ENCODE measurements around the gene UBXN2A.
A peak's percentile ranks its signal among the peaks of the same experiment; 100 is the strongest.

UBXN2A gene

GRCh38 chr2:23939987-23940717 lies at the start of gene UBXN2A:
UBXN2A (plus strand) TSS chr2:23940463; CDS start chr2:23958315, 17,852 bp downstream.
- DNase-seq, result peak; percentile 79 to 80

GRCh38 chr2:23900133-23900532 lies 40.1 kb upstream of the UBXN2A start:
- no peak for DNase-seq

DNA sequence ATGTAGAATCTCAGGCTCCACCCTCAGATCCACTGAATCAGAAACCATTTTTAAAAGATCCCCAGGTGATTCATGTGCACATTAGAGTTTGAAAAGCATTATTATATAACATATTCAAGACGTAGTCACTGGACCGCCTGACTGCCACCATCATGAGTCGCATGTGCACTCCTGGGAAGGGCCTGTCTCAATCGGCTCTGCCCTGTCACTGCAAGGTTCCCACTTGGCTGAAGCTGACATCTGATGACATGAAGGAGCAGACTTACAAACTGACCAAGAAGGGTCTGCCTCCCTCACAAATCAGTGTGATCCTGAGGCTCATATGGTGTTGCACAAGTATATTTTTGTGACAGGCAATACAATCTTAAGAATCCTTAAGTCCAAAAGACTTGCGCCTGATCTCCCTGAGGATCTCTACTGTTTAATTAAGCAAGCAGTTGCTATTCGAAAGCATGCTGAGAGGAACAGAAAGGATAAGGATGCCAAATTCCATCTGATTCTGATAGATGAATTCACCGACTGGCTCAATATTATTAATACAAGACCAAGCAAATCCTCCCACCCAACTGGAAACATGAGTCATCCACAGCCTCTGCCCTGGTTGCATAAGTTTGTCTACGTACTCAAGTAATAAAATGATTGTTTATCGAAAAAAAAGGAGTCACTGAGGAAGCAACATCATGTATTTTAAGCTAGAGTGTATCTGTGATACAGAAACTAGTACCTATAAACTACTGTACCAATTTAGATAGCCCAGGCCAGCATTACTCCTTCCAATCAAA lies 39.5 kb upstream of the UBXN2A start:
- peak in 1 of 2 donors; percentile 33 for DNase-seq

DNA sequence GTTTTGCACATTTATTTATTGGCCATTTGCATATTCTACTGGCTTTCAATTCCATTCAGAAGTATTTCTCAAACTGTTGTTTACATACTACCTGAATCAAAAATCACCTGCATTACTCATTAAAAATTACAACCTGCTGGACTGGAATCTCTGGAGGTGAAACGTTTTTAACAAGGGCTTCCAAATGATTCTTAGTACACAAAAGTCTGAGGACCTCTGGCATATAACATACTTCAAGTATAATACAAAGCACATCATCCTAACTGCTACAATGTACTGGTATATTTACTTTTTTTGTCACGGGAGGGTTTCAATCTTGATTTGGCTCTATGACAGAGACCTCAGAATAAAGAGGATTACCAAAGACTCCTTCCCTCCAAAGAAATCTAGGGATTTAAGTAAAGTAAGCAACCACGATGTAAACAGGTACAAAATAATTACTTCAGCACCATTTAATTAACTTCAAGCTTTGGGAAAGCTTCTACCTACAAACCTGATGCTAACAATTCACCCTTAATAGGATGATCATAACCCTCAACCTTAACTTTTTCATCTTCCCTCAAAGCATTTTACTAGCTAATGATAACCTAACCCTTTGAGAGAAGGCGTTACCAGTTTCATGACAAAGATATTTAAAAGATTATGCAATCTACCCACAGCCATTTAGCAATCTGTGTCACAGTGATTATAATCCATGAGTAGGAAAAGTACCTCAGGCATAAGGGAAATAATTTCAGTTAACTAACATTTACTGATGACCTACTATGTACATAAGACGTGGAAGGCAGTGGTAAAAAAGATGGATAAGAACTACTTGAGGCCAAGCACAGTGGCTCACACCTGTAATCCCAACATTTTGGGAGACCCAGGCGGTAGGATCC lies 38.1 kb upstream of the UBXN2A start:
- DNase-seq, result no peak

GRCh38 chr2:23903034-23903433 lies 37.2 kb upstream of the UBXN2A start:
- DNase-seq, result no peak

GRCh38 chr2:23904215-23904614 lies 36.0 kb upstream of the UBXN2A start:
- no peak for DNase-seq

- DNase-seq, result no peak
These were observed 35.6 kb upstream of the UBXN2A start for GRCh38 chr2:23904692-23905091.

GRCh38 chr2:23905155-23905554 lies 35.1 kb upstream of the UBXN2A start:
- no peak for DNase-seq

- no peak for DNase-seq
These were observed 28.2 kb upstream of the UBXN2A start for GRCh38 chr2:23912054-23912453.

GRCh38 chr2:23915327-23915726 lies 24.9 kb upstream of the UBXN2A start:
- DNase-seq, result no peak

GRCh38 chr2:23916727-23917405 lies 23.4 kb upstream of the UBXN2A start:
- peak in 1 of 2 donors; percentile 21 for DNase-seq

GRCh38 chr2:23918837-23919489 lies 21.3 kb upstream of the UBXN2A start:
- no peak for DNase-seq

- no peak for DNase-seq
These were observed 15.5 kb upstream of the UBXN2A start for GRCh38 chr2:23924589-23925359.

GRCh38 chr2:23925702-23926289 lies 14.5 kb upstream of the UBXN2A start:
- DNase-seq, result peak; percentile 76 to 79

GRCh38 chr2:23926290-23926749 lies 13.9 kb upstream of the UBXN2A start:
- no peak for DNase-seq

- peak; percentile 96 for DNase-seq
These were observed 13.3 kb upstream of the UBXN2A start, which contains the start of gene ATAD2B for GRCh38 chr2:23926750-23927571. ATAD2B (minus strand) TSS chr2:23927123; CDS start chr2:23926770, 353 bp downstream.

DNA sequence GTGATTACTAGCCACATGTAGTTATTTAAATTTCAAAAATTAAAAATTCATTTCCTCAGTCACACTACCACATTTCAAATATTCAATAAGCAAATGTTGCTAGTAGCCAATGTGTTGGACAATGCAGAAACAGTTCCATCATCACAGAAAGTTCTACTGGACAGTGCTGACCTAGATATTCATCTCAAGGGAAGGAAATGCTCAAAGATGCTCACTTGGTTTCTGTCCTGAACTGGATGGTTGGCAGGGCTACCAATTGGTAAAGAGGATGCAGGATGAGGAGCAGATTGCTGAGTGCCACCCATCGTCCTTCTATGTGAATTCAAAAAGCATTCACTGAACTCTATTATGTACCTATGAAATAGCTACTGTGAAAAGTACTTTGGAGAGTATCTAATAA lies 6.0 kb upstream of the UBXN2A start:
- DNase-seq, result no peak

DNA sequence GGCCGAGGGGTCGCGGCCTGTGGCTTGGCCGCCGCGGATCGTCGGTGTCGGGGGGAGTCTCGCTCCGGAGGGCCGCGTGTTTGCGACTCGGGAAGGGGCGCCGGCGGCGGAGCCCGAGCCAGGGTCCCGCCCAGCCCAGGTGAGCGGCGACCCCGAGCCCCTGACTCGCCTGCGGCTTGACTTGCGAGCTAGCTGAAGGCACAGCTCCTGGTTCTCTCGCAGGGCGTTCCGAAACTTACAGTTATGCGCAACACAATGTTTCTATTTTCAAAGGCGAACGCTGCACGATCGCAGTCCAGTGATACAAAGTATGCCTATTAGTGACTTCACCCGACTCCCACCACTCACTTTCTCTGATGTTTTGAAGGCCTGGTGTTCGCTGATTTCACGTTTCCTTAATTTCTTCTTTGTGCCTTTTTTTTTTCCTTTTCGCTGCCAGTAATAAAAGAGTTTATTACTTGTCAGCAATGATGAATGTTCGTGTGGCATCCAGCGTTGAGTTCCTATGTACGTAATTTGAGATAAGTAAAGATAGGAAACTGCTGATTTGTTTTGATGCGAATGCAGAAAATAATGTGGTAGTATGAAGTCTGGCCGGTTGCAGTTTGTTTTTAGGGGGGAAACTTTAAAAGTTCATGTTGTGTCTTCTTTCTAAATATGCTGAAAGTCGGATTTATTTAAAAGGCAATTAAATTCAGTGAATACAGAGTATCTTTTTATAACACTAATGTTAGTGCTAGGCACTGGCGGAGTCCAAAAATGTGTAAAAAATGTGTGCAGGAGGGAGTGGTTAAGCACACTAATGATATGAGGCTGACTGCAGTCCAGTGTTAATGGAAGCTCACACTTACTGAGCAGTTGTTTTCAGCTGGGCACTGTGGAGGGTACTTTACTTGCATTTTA lies 706 bp downstream of the UBXN2A start:
- DNase-seq, result peak; percentile 38 to 44

- DNase-seq, result no peak
These were observed 1.4 kb downstream of the UBXN2A start for GRCh38 chr2:23941644-23942043.

All from CD4-positive, alpha-beta T cell treated with Interleukin-1 beta for 1 hour (primary cell).